ENCODE data around the gene LDLRAP1. TPM values are rescaled to one million over a fixed set of nuclear protein-coding genes. Genes with fewer than 3 reads are reported as not detected.

LDLRAP1 gene
- polyA plus RNA-seq, 1 donor from 2014 or later = 0.22 TPM

DNA sequence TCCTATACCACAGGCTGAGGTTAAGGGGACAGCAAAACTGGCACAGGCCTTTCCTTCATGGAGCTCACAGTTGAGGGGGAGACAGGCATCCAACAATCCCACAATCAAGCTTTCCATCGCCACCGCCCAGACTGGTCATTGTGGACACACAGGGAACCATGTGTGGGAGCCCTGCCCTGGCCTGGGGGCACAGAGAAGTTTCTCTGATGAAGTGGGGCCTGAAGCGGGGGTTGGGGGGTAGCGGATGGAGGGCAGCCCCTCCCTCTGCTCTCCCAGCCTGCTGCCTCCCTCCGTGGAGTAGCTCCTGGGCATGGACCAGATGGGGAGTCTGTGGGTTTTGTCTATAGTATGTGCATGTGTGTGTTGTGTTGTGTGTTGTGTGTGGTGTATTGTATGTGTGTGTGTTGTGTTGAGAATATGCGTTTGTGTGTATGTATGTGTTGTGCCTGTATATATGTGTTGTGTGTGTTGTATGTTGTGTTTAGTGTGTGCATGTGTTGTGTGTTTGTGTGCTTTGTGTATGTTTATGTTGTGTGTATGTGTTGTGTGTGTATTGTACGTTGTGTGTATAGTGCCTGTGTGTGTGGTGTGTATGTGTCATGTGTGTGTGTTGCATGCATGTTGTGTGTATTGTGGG is 14.4 kb upstream of the LDLRAP1 start:
- Histone ChIP-seq H3K9me2 (ENCODE audit: insufficient read depth, low read length) (no peaks in the 10 kb centered on the region), H3F3A (ENCODE audit: insufficient read depth, low read length, poor library complexity, severe bottlenecking) (no peaks in the 10 kb centered on the region), H3K9me3 (ENCODE audit: low read length) (no peaks in the 10 kb centered on the region), H3K4me2 (ENCODE audit: low read length) (no peak overlapping the region), H3K27me3 (ENCODE audit: insufficient read depth, low read depth, low read length) (no peaks in the 10 kb centered on the region), H3K9ac (ENCODE audit: low read length) (no peak overlapping the region), H3K36me3 (ENCODE audit: insufficient read depth, low read length) (no peaks in the 10 kb centered on the region), H3K27ac (ENCODE audit: low read length) (no peak overlapping the region), H3K79me2 (replicated peaks; ENCODE audit: insufficient read depth, low read length) (no peaks in the 10 kb centered on the region), H2AFZ (ENCODE audit: low read depth, low read length) (no peak overlapping the region), H4K20me1 (ENCODE audit: insufficient read depth) (no peaks in the 10 kb centered on the region), H3K4me3 (ENCODE audit: low read length) (no peak overlapping the region)
- TF ChIP-seq, protein P1, sequence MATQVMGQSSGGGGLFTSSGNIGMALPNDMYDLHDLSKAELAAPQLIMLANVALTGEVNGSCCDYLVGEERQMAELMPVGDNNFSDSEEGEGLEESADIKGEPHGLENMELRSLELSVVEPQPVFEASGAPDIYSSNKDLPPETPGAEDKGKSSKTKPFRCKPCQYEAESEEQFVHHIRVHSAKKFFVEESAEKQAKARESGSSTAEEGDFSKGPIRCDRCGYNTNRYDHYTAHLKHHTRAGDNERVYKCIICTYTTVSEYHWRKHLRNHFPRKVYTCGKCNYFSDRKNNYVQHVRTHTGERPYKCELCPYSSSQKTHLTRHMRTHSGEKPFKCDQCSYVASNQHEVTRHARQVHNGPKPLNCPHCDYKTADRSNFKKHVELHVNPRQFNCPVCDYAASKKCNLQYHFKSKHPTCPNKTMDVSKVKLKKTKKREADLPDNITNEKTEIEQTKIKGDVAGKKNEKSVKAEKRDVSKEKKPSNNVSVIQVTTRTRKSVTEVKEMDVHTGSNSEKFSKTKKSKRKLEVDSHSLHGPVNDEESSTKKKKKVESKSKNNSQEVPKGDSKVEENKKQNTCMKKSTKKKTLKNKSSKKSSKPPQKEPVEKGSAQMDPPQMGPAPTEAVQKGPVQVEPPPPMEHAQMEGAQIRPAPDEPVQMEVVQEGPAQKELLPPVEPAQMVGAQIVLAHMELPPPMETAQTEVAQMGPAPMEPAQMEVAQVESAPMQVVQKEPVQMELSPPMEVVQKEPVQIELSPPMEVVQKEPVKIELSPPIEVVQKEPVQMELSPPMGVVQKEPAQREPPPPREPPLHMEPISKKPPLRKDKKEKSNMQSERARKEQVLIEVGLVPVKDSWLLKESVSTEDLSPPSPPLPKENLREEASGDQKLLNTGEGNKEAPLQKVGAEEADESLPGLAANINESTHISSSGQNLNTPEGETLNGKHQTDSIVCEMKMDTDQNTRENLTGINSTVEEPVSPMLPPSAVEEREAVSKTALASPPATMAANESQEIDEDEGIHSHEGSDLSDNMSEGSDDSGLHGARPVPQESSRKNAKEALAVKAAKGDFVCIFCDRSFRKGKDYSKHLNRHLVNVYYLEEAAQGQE (IDR thresholded peaks at IDR 0.05; ENCODE audit: borderline replicate concordance) = no peak
- TF ChIP-seq EP300 (conservative IDR thresholded peaks at IDR 0.05; ENCODE audit: poor library complexity, severe bottlenecking) (no peak), EZH2 (IDR thresholded peaks at IDR 0.05; ENCODE audit: borderline replicate concordance, insufficient read depth, low read length, poor library complexity, severe bottlenecking) (no peak), POLR2AphosphoS5 (IDR thresholded peaks at IDR 0.05) (no peak), RAD21 (conservative IDR thresholded peaks at IDR 0.05) (no peak), SMC3 (conservative IDR thresholded peaks at IDR 0.05; ENCODE audit: poor library complexity) (no peak), MXI1 (conservative IDR thresholded peaks at IDR 0.05; ENCODE audit: poor library complexity, severe bottlenecking) (no peak), TAF1 (IDR thresholded peaks at IDR 0.05; ENCODE audit: low read depth) (no peak)
- TF ChIP-seq, protein P2, sequence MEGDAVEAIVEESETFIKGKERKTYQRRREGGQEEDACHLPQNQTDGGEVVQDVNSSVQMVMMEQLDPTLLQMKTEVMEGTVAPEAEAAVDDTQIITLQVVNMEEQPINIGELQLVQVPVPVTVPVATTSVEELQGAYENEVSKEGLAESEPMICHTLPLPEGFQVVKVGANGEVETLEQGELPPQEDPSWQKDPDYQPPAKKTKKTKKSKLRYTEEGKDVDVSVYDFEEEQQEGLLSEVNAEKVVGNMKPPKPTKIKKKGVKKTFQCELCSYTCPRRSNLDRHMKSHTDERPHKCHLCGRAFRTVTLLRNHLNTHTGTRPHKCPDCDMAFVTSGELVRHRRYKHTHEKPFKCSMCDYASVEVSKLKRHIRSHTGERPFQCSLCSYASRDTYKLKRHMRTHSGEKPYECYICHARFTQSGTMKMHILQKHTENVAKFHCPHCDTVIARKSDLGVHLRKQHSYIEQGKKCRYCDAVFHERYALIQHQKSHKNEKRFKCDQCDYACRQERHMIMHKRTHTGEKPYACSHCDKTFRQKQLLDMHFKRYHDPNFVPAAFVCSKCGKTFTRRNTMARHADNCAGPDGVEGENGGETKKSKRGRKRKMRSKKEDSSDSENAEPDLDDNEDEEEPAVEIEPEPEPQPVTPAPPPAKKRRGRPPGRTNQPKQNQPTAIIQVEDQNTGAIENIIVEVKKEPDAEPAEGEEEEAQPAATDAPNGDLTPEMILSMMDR (IDR thresholded peaks at IDR 0.05; ENCODE audit: poor library complexity, severe bottlenecking) = no peak

DNA sequence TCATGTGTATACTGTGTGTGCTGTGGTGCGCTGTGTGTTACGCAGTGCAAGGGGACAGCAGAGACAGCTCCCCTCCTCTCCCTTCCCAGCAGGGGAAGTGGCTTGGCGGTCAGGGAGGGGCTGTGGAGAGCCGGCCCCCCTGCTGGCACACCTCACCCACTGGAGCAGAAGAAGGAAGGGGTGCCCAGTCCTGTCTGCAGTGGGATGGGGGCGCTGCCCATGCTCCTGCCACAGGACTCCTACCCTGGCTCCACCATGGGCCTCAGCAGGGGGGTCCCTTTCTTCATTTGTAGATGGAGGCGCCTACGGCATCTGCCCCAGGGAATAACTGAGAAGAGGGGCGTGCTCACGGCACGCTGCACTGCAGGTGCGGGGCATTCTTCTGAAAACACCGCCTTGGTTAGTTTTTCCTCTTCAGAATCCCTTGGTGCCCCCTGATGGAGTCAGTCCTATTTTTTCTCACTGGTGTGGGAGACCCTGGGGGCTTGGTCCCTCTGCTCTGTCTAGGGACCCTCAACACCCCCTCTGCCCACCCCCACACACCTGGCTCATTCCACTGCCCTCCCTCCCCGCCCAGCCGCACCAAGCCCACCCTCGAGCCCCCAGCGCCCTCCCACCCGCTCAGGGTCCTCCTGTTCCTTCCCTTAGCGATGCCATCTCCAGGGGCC is 13.8 kb upstream of the LDLRAP1 start:
- no peak overlapping the region for H3K4me3 ChIP-seq (ENCODE audit: low read length)
- no peak overlapping the region for H3K9ac ChIP-seq (ENCODE audit: low read length)
- TF ChIP-seq, protein P1 (IDR thresholded peaks at IDR 0.05; ENCODE audit: borderline replicate concordance) = no peak
- H2AFZ ChIP-seq (ENCODE audit: low read depth, low read length) = no peak overlapping the region
- H4K20me1 ChIP-seq (ENCODE audit: insufficient read depth) = no peaks in the 10 kb centered on the region
- H3F3A ChIP-seq (ENCODE audit: insufficient read depth, low read length, poor library complexity, severe bottlenecking) = no peaks in the 10 kb centered on the region
- H3K79me2 ChIP-seq (replicated peaks; ENCODE audit: insufficient read depth, low read length) = no peaks in the 10 kb centered on the region
- H3K27ac ChIP-seq (ENCODE audit: low read length) = no peak overlapping the region
- no peaks in the 10 kb centered on the region for H3K9me3 ChIP-seq (ENCODE audit: low read length)
- no peak overlapping the region for H3K4me2 ChIP-seq (ENCODE audit: low read length)
- H3K27me3 ChIP-seq (ENCODE audit: insufficient read depth, low read depth, low read length) = no peaks in the 10 kb centered on the region
- H3K9me2 ChIP-seq (ENCODE audit: insufficient read depth, low read length) = no peaks in the 10 kb centered on the region
- H3K36me3 ChIP-seq (ENCODE audit: insufficient read depth, low read length) = no peaks in the 10 kb centered on the region
